ENCODE measurements around the gene ERMP1.

The ERMP1 gene

DNA sequence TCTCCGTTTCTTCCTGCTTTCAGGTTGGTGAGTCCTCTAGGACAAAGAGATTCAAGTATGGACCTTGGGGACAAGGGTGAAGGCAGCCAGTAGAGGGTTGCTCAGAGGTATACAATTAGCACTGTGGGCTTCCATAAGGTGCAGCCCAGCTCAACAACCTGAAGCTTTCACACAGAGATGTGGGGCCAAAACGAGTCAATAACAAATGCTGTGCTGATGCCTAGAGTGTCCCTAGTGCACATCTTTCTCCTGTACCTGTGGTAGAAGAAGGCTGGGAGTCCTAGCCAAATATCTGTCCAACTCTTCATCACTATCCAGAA, 37.1 kb upstream of the ERMP1 start:
- Histone ChIP-seq H3K27me3 (ENCODE audit: insufficient read depth, low read length, poor library complexity) (no peaks in the 10 kb centered on the region), H3K23ac (ENCODE audit: low read length) (no peak overlapping the region), H2BK120ac (ENCODE audit: low read depth, low read length) (no peak overlapping the region), H3K4ac (ENCODE audit: low read depth, low read length) (no peak overlapping the region), H3K4me2 (ENCODE audit: low read length) (no peak overlapping the region), H3K4me3 (ENCODE audit: low read length) (no peak overlapping the region), H2BK5ac (ENCODE audit: low read length) (no peak overlapping the region), H3K79me2 (ENCODE audit: control insufficient read depth, insufficient read depth, low read length) (no peaks in the 10 kb centered on the region), H3K9ac (ENCODE audit: low read length) (no peak overlapping the region), H2AK5ac (ENCODE audit: low read length) (no peak overlapping the region), H3K18ac (ENCODE audit: low read length) (no peak overlapping the region), H4K5ac (ENCODE audit: low read length) (no peak overlapping the region), H3K4me1 (ENCODE audit: control insufficient read depth, low read depth, low read length) (no peaks in the 10 kb centered on the region), H4K8ac (ENCODE audit: low read depth, low read length) (no peak overlapping the region), H3K56ac (ENCODE audit: low read length) (no peak overlapping the region), H3K36me3 (ENCODE audit: control insufficient read depth, insufficient read depth, low read length) (no peaks in the 10 kb centered on the region), H3K79me1 (ENCODE audit: low read length) (no peaks in the 10 kb centered on the region), H3K27ac (ENCODE audit: low read depth, low read length) (no peak overlapping the region), H2BK15ac (replicated peaks; ENCODE audit: low read depth) (no peak overlapping the region)
- WGBS (ENCODE audit: extremely low coverage, insufficient coverage, low lambda C conversion rate): no CpG with 5 or more reads among the region's 2 CpGs
- no peak for DNase-seq

- H3K36me3 ChIP-seq (ENCODE audit: control insufficient read depth, insufficient read depth, low read length): no peaks in the 10 kb centered on the region
- H4K8ac ChIP-seq (ENCODE audit: low read depth, low read length): no peak overlapping the region
- WGBS (ENCODE audit: extremely low coverage, insufficient coverage, low lambda C conversion rate): no CpG with 5 or more reads among the region's 3 CpGs
- H3K4me2 ChIP-seq (ENCODE audit: low read length): no peak overlapping the region
- H2BK5ac ChIP-seq (ENCODE audit: low read length): no peak overlapping the region
- DNase-seq: peak; percentile 78
- no peaks in the 10 kb centered on the region for H3K27me3 ChIP-seq (ENCODE audit: insufficient read depth, low read length, poor library complexity)
- H3K4me3 ChIP-seq (ENCODE audit: low read length): no peak overlapping the region
- no peak overlapping the region for H4K5ac ChIP-seq (ENCODE audit: low read length)
- no peak overlapping the region for H3K56ac ChIP-seq (ENCODE audit: low read length)
- H2AK5ac ChIP-seq (ENCODE audit: low read length): no peak overlapping the region
- no peak overlapping the region for H3K23ac ChIP-seq (ENCODE audit: low read length)
- H3K79me1 ChIP-seq (ENCODE audit: low read length): no peaks in the 10 kb centered on the region
- no peak overlapping the region for H2BK15ac ChIP-seq (replicated peaks; ENCODE audit: low read depth)
- no peak overlapping the region for H3K4ac ChIP-seq (ENCODE audit: low read depth, low read length)
- no peak overlapping the region for H3K18ac ChIP-seq (ENCODE audit: low read length)
- no peaks in the 10 kb centered on the region for H3K4me1 ChIP-seq (ENCODE audit: control insufficient read depth, low read depth, low read length)
- no peaks in the 10 kb centered on the region for H3K79me2 ChIP-seq (ENCODE audit: control insufficient read depth, insufficient read depth, low read length)
- H3K9ac ChIP-seq (ENCODE audit: low read length): no peak overlapping the region
- no peak overlapping the region for H3K27ac ChIP-seq (ENCODE audit: low read depth, low read length)
- no peak overlapping the region for H2BK120ac ChIP-seq (ENCODE audit: low read depth, low read length)
These were observed 36.5 kb upstream of the ERMP1 start for GRCh38 chr9:5869315-5870019.

GRCh38 chr9:5868235-5868634, 35.3 kb upstream of the ERMP1 start:
- H3K18ac ChIP-seq (ENCODE audit: low read length): no peak overlapping the region
- no peak overlapping the region for H3K9ac ChIP-seq (ENCODE audit: low read length)
- no peak overlapping the region for H2BK15ac ChIP-seq (replicated peaks; ENCODE audit: low read depth)
- no peak overlapping the region for H2AK5ac ChIP-seq (ENCODE audit: low read length)
- DNase-seq: no peak
- no peaks in the 10 kb centered on the region for H3K36me3 ChIP-seq (ENCODE audit: control insufficient read depth, insufficient read depth, low read length)
- H2BK120ac ChIP-seq (ENCODE audit: low read depth, low read length): no peak overlapping the region
- H4K5ac ChIP-seq (ENCODE audit: low read length): no peak overlapping the region
- no peaks in the 10 kb centered on the region for H3K79me1 ChIP-seq (ENCODE audit: low read length)
- no peak overlapping the region for H3K23ac ChIP-seq (ENCODE audit: low read length)
- no CpG with 5 or more reads among the region's 9 CpGs for WGBS (ENCODE audit: extremely low coverage, insufficient coverage, low lambda C conversion rate)
- no peak overlapping the region for H3K56ac ChIP-seq (ENCODE audit: low read length)
- no peaks in the 10 kb centered on the region for H3K79me2 ChIP-seq (ENCODE audit: control insufficient read depth, insufficient read depth, low read length)
- no peak overlapping the region for H4K8ac ChIP-seq (ENCODE audit: low read depth, low read length)
- H3K27ac ChIP-seq (ENCODE audit: low read depth, low read length): no peak overlapping the region
- no peak overlapping the region for H3K4ac ChIP-seq (ENCODE audit: low read depth, low read length)
- H3K27me3 ChIP-seq (ENCODE audit: insufficient read depth, low read length, poor library complexity): no peaks in the 10 kb centered on the region
- H3K4me2 ChIP-seq (ENCODE audit: low read length): no peak overlapping the region
- H3K4me1 ChIP-seq (ENCODE audit: control insufficient read depth, low read depth, low read length): no peaks in the 10 kb centered on the region
- H3K4me3 ChIP-seq (ENCODE audit: low read length): no peak overlapping the region
- no peak overlapping the region for H2BK5ac ChIP-seq (ENCODE audit: low read length)

- Histone ChIP-seq H3K4me1 (ENCODE audit: control insufficient read depth, low read depth, low read length) (no peaks in the 10 kb centered on the region), H3K27me3 (ENCODE audit: insufficient read depth, low read length, poor library complexity) (no peaks in the 10 kb centered on the region), H3K4me2 (ENCODE audit: low read length) (no peak overlapping the region), H3K23ac (ENCODE audit: low read length) (no peak overlapping the region), H3K4me3 (ENCODE audit: low read length) (no peak overlapping the region), H3K79me2 (ENCODE audit: control insufficient read depth, insufficient read depth, low read length) (no peaks in the 10 kb centered on the region), H4K8ac (ENCODE audit: low read depth, low read length) (no peak overlapping the region), H3K56ac (ENCODE audit: low read length) (no peak overlapping the region), H4K5ac (ENCODE audit: low read length) (no peak overlapping the region), H3K79me1 (ENCODE audit: low read length) (no peaks in the 10 kb centered on the region), H3K4ac (ENCODE audit: low read depth, low read length) (no peak overlapping the region), H2BK120ac (ENCODE audit: low read depth, low read length) (no peak overlapping the region), H3K9ac (ENCODE audit: low read length) (no peak overlapping the region), H3K36me3 (ENCODE audit: control insufficient read depth, insufficient read depth, low read length) (no peaks in the 10 kb centered on the region), H2BK5ac (ENCODE audit: low read length) (no peak overlapping the region), H3K18ac (ENCODE audit: low read length) (no peak overlapping the region), H2AK5ac (ENCODE audit: low read length) (no peak overlapping the region), H2BK15ac (replicated peaks; ENCODE audit: low read depth) (no peak overlapping the region), H3K27ac (ENCODE audit: low read depth, low read length) (no peak overlapping the region)
- no peak for DNase-seq
- no CpG with 5 or more reads among the region's 3 CpGs for WGBS (ENCODE audit: extremely low coverage, insufficient coverage, low lambda C conversion rate)
These were observed 33.8 kb upstream of the ERMP1 start for GRCh38 chr9:5866685-5867084.

DNA sequence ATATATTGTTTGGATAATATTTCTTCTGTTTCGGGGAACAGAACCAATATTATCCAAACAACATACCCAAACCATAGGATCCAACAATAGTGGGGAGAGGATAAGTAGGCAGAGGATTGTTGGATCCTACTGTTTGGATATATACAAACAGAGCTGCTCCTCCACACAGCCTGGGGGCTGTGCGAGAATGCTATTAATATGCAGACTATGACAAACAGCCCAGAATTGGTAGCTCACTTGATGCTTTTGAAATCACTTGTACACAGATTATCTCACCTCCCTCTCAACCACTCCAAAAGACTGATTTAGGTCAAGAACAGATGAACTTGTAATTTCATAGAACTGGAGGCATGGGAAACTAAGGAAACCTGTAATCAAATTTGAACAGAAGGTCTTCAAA, 33.4 kb upstream of the ERMP1 start:
- no peak overlapping the region for H3K56ac ChIP-seq (ENCODE audit: low read length)
- no peak overlapping the region for H4K5ac ChIP-seq (ENCODE audit: low read length)

DNA sequence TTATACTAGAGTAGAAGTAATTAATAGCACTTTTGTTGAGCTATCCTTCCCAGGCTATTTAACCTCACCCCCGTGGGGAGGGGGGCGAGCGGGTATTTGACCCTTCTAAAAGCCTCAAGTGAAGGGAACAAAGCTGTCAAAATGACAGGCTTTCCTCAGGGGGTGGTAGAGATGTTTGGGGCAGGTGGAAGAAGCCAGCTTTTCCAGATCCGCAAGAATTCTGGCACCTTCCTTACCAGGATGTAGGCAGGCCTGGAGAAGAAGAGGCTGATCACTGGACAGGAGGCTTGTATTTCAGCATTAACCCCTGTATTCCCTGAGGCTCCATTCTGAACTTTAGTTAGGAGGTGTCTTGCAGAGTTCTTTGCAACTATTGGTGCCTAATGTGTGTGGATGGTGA, 31.5 kb upstream of the ERMP1 start:
- Histone ChIP-seq H2BK5ac (ENCODE audit: low read length) (no peak overlapping the region), H2BK120ac (ENCODE audit: low read depth, low read length) (no peak overlapping the region), H3K4me2 (ENCODE audit: low read length) (no peak overlapping the region), H2AK5ac (ENCODE audit: low read length) (no peak overlapping the region), H3K27me3 (ENCODE audit: insufficient read depth, low read length, poor library complexity) (no peaks in the 10 kb centered on the region), H4K8ac (ENCODE audit: low read depth, low read length) (no peak overlapping the region), H4K5ac (ENCODE audit: low read length) (no peak overlapping the region), H3K56ac (ENCODE audit: low read length) (no peak overlapping the region), H3K4ac (ENCODE audit: low read depth, low read length) (no peak overlapping the region), H2BK15ac (replicated peaks; ENCODE audit: low read depth) (no peak overlapping the region), H3K79me1 (ENCODE audit: low read length) (no peaks in the 10 kb centered on the region), H3K4me1 (ENCODE audit: control insufficient read depth, low read depth, low read length) (no peaks in the 10 kb centered on the region), H3K36me3 (ENCODE audit: control insufficient read depth, insufficient read depth, low read length) (no peaks in the 10 kb centered on the region), H3K79me2 (ENCODE audit: control insufficient read depth, insufficient read depth, low read length) (no peaks in the 10 kb centered on the region), H3K9ac (ENCODE audit: low read length) (no peak overlapping the region), H3K27ac (ENCODE audit: low read depth, low read length) (no peak overlapping the region), H3K18ac (ENCODE audit: low read length) (no peak overlapping the region), H3K4me3 (ENCODE audit: low read length) (no peak overlapping the region), H3K23ac (ENCODE audit: low read length) (no peak overlapping the region)
- DNase-seq: no peak
- no CpG with 5 or more reads among the region's 4 CpGs for WGBS (ENCODE audit: extremely low coverage, insufficient coverage, low lambda C conversion rate)

More for the DNA sequence above, 33.4 kb upstream of the ERMP1 start:
- Histone ChIP-seq H3K79me2 (ENCODE audit: control insufficient read depth, insufficient read depth, low read length) (no peaks in the 10 kb centered on the region), H3K4ac (ENCODE audit: low read depth, low read length) (no peak overlapping the region), H3K27me3 (ENCODE audit: insufficient read depth, low read length, poor library complexity) (no peaks in the 10 kb centered on the region), H3K23ac (ENCODE audit: low read length) (no peak overlapping the region), H3K27ac (ENCODE audit: low read depth, low read length) (no peak overlapping the region), H4K8ac (ENCODE audit: low read depth, low read length) (no peak overlapping the region), H3K18ac (ENCODE audit: low read length) (no peak overlapping the region), H3K4me1 (ENCODE audit: control insufficient read depth, low read depth, low read length) (no peaks in the 10 kb centered on the region), H2AK5ac (ENCODE audit: low read length) (no peak overlapping the region), H3K79me1 (ENCODE audit: low read length) (no peaks in the 10 kb centered on the region), H2BK15ac (replicated peaks; ENCODE audit: low read depth) (no peak overlapping the region), H3K36me3 (ENCODE audit: control insufficient read depth, insufficient read depth, low read length) (no peaks in the 10 kb centered on the region), H2BK5ac (ENCODE audit: low read length) (no peak overlapping the region), H2BK120ac (ENCODE audit: low read depth, low read length) (no peak overlapping the region), H3K9ac (ENCODE audit: low read length) (no peak overlapping the region), H3K4me2 (ENCODE audit: low read length) (no peak overlapping the region), H3K4me3 (ENCODE audit: low read length) (no peak overlapping the region)
- no peak for DNase-seq
- WGBS (ENCODE audit: extremely low coverage, insufficient coverage, low lambda C conversion rate): no CpG with 5 or more reads among the region's 2 CpGs

Measured in mesendoderm (in vitro differentiated cells).